H1 (cell line): Measurements from ENCODE around the gene SERPINF2. TPM values are rescaled to one million over a fixed set of nuclear protein-coding genes. Genes with fewer than 3 reads are reported as not detected.

Source experiments
- ATF3 ChIP-seq: IDR thresholded peaks from 2 replicates; pipeline ENCODE4 v1.6.1; 2011; ENCODE audit warnings: low read depth, mild to moderate bottlenecking, low read length; ENCODE audit not compliant: insufficient read depth
- CREB1 ChIP-seq: IDR thresholded peaks from 2 replicates; pipeline ENCODE4 v1.6.1; 2012; ENCODE audit warnings: inconsistent platforms
- GTF2F1 ChIP-seq: IDR thresholded peaks from 2 replicates; pipeline ENCODE4 v1.6.1; 2012; ENCODE audit warnings: low read depth, low read length, improper control_type of control experiment, borderline replicate concordance
- HDAC2 ChIP-seq, 2 experiments: fragments of 300-600 bp in 1 of 2; sonication (generic) in 1 of 2; IDR thresholded peaks; 2 replicates each; pipeline ENCODE4 v1.6.1; 2011 to 2012; ENCODE audit warnings: low read depth in 2 of 2, low read length in 2 of 2, mild to moderate bottlenecking in 2 of 2, moderate library complexity in 2 of 2, borderline replicate concordance in 1 of 2, inconsistent platforms in 1 of 2
- PHF8 ChIP-seq: fragments of 200-600 bp; sonication (generic); conservative IDR thresholded peaks from 2 replicates; pipeline ENCODE4 v1.7.1; 2012; ENCODE audit warnings: low read depth, mild to moderate bottlenecking, inconsistent platforms, low read length, moderate library complexity
- POLR2A ChIP-seq, 2 experiments: IDR thresholded peaks; 1 replicate in 1 of 2; 2 replicates in 1 of 2; pipeline ENCODE4 v1.6.1; 2011; ENCODE audit warnings: low read depth in 2 of 2, low read length in 2 of 2, mild to moderate bottlenecking in 2 of 2; ENCODE audit errors: control extremely low read depth in 1 of 2
- SP4 ChIP-seq: IDR thresholded peaks from 2 replicates; pipeline ENCODE4 v1.6.1; 2012; ENCODE audit warnings: low read length, inconsistent platforms
- TBP ChIP-seq: IDR thresholded peaks from 2 replicates; pipeline ENCODE4 v1.6.1; 2011; ENCODE audit warnings: low read depth, low read length, improper control_type of control experiment
- polyA plus RNA-seq, 7 experiments: library from polyadenylated mRNA; depleted of rRNA in 3 of 7; stranded (reverse) in 5 of 7; unstranded in 2 of 7; fragments of >200 nt in 5 of 7; fragments of 200-250 nt in 2 of 7; gene quantifications; 1 replicate in 5 of 7; 2 replicates in 1 of 7; 4 replicates in 1 of 7; pipeline versions ENCODE4 v1.2.1 to v1.2.3, GENCODE V29; 2011 to 2013; ENCODE audit warnings: missing spikeins in 2 of 7, mixed read lengths in 2 of 7
- total RNA-seq: library from RNA; stranded (reverse); fragmentation: NEBNext Ultra II Directional; extraction: Animal tissue kit (Norgen Biotek cat#: 25700); gene quantifications from 2 replicates; pipeline ENCODE4 v1.2.1, GENCODE V29; 2021
- TF ChIP-seq, protein P1 (sequence below): fragments of 300-600 bp; sonication (generic); IDR thresholded peaks from 2 replicates; pipeline ENCODE4 v1.7.1; 2012; ENCODE audit warnings: low read length, moderate library complexity, mild to moderate bottlenecking, inconsistent platforms; ENCODE audit not compliant: insufficient replicate concordance

Gene SERPINF2
- total and polyA plus RNA-seq, 2 of the 8 experiments (the other 6 are each of a cell fraction or from before 2014, with no cell fraction given): 1.8 to 3.2 TPM

DNA sequence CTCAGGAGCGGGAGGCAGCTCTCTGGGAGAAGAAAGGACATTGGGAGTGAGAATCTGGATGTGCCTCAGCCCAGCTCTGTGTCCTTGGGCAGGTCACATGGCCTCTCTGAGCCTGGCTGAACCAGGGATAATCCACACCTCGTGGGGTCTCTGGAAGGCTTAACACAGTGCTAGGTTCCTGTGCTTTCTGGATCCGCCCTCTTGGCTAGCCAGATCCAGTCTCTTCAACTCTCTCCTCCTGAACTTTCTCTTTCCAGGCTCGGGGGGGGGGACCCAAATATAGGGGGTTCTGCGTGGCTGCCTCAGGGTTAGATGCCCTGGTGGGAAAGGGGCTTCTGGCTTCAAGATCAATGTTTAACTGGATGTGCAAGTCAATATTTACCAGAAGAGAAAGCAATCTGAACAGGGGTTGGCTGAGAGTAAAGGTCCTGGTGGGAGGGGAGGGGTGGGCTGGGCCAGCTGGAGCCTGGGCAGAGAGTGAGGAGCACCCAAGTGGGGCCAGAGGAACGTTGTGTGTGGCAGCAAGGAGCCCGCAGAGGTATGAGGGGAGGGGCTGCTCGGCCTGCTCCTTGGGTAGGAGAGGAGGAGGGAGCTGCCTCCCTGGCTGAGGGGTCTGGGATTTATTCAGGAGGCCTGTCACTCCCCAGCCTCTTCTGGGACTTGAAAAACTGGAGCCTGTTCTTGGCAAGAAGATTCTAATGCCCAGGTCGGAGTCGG is at the start of gene SERPINF2 (continued):
- TF ChIP-seq, protein P1, sequence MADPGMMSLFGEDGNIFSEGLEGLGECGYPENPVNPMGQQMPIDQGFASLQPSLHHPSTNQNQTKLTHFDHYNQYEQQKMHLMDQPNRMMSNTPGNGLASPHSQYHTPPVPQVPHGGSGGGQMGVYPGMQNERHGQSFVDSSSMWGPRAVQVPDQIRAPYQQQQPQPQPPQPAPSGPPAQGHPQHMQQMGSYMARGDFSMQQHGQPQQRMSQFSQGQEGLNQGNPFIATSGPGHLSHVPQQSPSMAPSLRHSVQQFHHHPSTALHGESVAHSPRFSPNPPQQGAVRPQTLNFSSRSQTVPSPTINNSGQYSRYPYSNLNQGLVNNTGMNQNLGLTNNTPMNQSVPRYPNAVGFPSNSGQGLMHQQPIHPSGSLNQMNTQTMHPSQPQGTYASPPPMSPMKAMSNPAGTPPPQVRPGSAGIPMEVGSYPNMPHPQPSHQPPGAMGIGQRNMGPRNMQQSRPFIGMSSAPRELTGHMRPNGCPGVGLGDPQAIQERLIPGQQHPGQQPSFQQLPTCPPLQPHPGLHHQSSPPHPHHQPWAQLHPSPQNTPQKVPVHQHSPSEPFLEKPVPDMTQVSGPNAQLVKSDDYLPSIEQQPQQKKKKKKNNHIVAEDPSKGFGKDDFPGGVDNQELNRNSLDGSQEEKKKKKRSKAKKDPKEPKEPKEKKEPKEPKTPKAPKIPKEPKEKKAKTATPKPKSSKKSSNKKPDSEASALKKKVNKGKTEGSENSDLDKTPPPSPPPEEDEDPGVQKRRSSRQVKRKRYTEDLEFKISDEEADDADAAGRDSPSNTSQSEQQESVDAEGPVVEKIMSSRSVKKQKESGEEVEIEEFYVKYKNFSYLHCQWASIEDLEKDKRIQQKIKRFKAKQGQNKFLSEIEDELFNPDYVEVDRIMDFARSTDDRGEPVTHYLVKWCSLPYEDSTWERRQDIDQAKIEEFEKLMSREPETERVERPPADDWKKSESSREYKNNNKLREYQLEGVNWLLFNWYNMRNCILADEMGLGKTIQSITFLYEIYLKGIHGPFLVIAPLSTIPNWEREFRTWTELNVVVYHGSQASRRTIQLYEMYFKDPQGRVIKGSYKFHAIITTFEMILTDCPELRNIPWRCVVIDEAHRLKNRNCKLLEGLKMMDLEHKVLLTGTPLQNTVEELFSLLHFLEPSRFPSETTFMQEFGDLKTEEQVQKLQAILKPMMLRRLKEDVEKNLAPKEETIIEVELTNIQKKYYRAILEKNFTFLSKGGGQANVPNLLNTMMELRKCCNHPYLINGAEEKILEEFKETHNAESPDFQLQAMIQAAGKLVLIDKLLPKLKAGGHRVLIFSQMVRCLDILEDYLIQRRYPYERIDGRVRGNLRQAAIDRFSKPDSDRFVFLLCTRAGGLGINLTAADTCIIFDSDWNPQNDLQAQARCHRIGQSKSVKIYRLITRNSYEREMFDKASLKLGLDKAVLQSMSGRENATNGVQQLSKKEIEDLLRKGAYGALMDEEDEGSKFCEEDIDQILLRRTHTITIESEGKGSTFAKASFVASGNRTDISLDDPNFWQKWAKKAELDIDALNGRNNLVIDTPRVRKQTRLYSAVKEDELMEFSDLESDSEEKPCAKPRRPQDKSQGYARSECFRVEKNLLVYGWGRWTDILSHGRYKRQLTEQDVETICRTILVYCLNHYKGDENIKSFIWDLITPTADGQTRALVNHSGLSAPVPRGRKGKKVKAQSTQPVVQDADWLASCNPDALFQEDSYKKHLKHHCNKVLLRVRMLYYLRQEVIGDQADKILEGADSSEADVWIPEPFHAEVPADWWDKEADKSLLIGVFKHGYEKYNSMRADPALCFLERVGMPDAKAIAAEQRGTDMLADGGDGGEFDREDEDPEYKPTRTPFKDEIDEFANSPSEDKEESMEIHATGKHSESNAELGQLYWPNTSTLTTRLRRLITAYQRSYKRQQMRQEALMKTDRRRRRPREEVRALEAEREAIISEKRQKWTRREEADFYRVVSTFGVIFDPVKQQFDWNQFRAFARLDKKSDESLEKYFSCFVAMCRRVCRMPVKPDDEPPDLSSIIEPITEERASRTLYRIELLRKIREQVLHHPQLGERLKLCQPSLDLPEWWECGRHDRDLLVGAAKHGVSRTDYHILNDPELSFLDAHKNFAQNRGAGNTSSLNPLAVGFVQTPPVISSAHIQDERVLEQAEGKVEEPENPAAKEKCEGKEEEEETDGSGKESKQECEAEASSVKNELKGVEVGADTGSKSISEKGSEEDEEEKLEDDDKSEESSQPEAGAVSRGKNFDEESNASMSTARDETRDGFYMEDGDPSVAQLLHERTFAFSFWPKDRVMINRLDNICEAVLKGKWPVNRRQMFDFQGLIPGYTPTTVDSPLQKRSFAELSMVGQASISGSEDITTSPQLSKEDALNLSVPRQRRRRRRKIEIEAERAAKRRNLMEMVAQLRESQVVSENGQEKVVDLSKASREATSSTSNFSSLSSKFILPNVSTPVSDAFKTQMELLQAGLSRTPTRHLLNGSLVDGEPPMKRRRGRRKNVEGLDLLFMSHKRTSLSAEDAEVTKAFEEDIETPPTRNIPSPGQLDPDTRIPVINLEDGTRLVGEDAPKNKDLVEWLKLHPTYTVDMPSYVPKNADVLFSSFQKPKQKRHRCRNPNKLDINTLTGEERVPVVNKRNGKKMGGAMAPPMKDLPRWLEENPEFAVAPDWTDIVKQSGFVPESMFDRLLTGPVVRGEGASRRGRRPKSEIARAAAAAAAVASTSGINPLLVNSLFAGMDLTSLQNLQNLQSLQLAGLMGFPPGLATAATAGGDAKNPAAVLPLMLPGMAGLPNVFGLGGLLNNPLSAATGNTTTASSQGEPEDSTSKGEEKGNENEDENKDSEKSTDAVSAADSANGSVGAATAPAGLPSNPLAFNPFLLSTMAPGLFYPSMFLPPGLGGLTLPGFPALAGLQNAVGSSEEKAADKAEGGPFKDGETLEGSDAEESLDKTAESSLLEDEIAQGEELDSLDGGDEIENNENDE: no peak
- TF ChIP-seq POLR2A (IDR thresholded peaks at IDR 0.05; ENCODE audit: control extremely low read depth in 1 of 2, low read depth in 2 of 2, low read length in 2 of 2) (no peak), TBP (no peak), SP4 (no peak), HDAC2 (IDR thresholded peaks at IDR 0.05; ENCODE audit: borderline replicate concordance in 1 of 2, low read depth in 2 of 2, low read length in 2 of 2) (no peak), PHF8 (no peak), CREB1 (no peak), ATF3 (no peak), GTF2F1 (no peak)
